ENCODE measurements around the gene SLC35G4. TPM values are rescaled to one million over a fixed set of nuclear protein-coding genes. Genes with fewer than 3 reads are reported as not detected.

Gene SLC35G4
- total RNA-seq = not detected in 2 replicates

DNA sequence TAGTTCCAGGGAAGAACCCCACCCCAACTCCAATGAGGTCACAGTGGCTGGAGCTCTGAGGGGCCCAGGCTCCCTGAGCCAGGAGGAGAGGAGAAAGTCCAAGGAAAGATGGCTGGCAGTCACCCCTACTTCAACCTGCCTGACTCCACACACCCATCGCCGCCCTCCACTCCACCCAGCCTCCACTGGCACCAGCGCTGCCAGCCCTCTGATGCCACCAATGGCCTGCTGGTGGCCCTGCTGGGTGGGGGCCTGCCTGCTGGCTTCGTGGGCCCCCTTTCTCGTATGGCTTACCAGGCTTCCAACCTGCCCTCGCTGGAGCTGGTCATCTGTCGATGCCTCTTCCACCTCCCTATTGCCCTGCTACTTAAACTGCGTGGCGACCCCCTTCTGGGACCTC, at the start of gene SLC35G4:
Gene SLC35G4 (plus strand): TSS at position 109 of the 400 bp plus-strand sequence. CDS start 0 bp downstream, at position 109.

Small RNA genes lying within 50 kb of the gene (small RNA-seq; reads per million reads assigned to genes)
- not detected for gene AP001120.4

Other genes starting within 250 kb of the SLC35G4 start
- 7.1 and 9.6 TPM in 2 replicates for gene GNAL, start 79.7 kb downstream of the SLC35G4 start, total RNA-seq
- 115 and 150 TPM in 2 replicates for gene CHMP1B, start 241.8 kb downstream of the SLC35G4 start, total RNA-seq